Right lobe of liver (tissue), 6 donors: ENCODE results near the gene RPS6KA6. TPM values are rescaled to one million over a fixed set of nuclear protein-coding genes. Genes with fewer than 3 reads are reported as not detected.

Experiments
- ATAC-seq, 4 donors: fragments of 200-7000 bp; cut with Tn5 transposase; one replicate each; pipeline ENCODE4 v1.9.1; 2020; ENCODE audit warnings: mild to moderate bottlenecking in 4 of 4, moderate library complexity in 4 of 4
- DNase-seq, 3 donors: peaks; one replicate each; pipeline ENCODE4 v3.0.0-alpha.2; 2020
- H3K27ac ChIP-seq, 3 donors: fragments of 200-600 bp; one replicate each; pipeline ENCODE4 v1.8.0; 2022
- H3K27me3 ChIP-seq, 2 donors: fragments of 200-600 bp; one replicate each; pipeline ENCODE4 v1.8.0; 2022
- H3K36me3 ChIP-seq, 4 donors: fragments of 200-600 bp; sonication (generic) in 1 of 4; one replicate each; pipeline versions ENCODE4 v1.5.1 to v1.8.0; 2017 to 2022; ENCODE audit warnings: control low read depth in 1 of 4
- H3K4me1 ChIP-seq, 4 donors: fragments of 200-600 bp; sonication (generic) in 1 of 4; one replicate each; pipeline versions ENCODE4 v1.5.1 to v1.8.0; 2017 to 2022; ENCODE audit warnings: control low read depth in 1 of 4
- H3K4me3 ChIP-seq, 3 donors: fragments of 200-600 bp; one replicate each; pipeline ENCODE4 v1.8.0; 2022
- H3K9me3 ChIP-seq, 4 donors: fragments of 200-600 bp; sonication (generic) in 1 of 4; one replicate each; pipeline versions ENCODE4 v1.5.1 to v1.8.0; 2017 to 2022; ENCODE audit warnings: control low read depth in 1 of 4
- POLR2A ChIP-seq: fragments of 450-650 bp; IDR thresholded peaks from one replicate; pipeline ENCODE4 v1.6.1; 2017; ENCODE audit warnings: antibody characterized with exemption, mild to moderate bottlenecking
- WGBS: methylation state at CpG from one replicate; pipeline ENCODE4 v1.1.6; 2018; ENCODE audit warnings: low coverage, low lambda C conversion rate; ENCODE audit not compliant: insufficient coverage; ENCODE audit errors: missing lambda C conversion rate; 5-methylcytosine and 5-hydroxymethylcytosine counted together
- intact Hi-C, 2 donors: fragments of 100-400 bp; cut with DNase I; formaldehyde crosslinking; loops; one replicate each; pipeline versions ENCODE4 v1.11.2 to v1.14.1; 2022
- total RNA-seq, 6 experiments: library from RNA; depleted of rRNA in 2 of 6; stranded (reverse); fragments of >200 nt in 2 of 6; fragmentation: NEBNext Ultra II Directional in 3 of 6; extraction: Animal tissue kit (Norgen Biotek cat#: 25700) in 3 of 6; gene quantifications; one replicate each; pipeline versions ENCODE4 v1.1.0 to v1.2.4, GENCODE V29; 2016 to 2023
- TF ChIP-seq, protein P1 (sequence below), 4 donors: fragments of 200-600 bp in 3 of 4; fragments of 450-650 bp in 1 of 4; IDR thresholded peaks; one replicate each; pipeline versions ENCODE4 v1.5.1 to v1.8.0; 2016 to 2022; ENCODE audit warnings: antibody characterized with exemption in 4 of 4, mild to moderate bottlenecking in 2 of 4
- donor health status: DM: no; HTN: yes; CAD: no.
- donor health status: DM: no; HTN: no; CAD: no.
- donor health status: DM: no; HTN: no; CAD: no.
- donor health status: DM: no; HTN: yes; CAD: no.
- donor health status: DM: no; HTN: yes; CAD: no.

The RPS6KA6 gene
- total RNA-seq, 6 experiments from 2014 or later = 0.12 to 0.88 (median 0.68) TPM

DNA sequence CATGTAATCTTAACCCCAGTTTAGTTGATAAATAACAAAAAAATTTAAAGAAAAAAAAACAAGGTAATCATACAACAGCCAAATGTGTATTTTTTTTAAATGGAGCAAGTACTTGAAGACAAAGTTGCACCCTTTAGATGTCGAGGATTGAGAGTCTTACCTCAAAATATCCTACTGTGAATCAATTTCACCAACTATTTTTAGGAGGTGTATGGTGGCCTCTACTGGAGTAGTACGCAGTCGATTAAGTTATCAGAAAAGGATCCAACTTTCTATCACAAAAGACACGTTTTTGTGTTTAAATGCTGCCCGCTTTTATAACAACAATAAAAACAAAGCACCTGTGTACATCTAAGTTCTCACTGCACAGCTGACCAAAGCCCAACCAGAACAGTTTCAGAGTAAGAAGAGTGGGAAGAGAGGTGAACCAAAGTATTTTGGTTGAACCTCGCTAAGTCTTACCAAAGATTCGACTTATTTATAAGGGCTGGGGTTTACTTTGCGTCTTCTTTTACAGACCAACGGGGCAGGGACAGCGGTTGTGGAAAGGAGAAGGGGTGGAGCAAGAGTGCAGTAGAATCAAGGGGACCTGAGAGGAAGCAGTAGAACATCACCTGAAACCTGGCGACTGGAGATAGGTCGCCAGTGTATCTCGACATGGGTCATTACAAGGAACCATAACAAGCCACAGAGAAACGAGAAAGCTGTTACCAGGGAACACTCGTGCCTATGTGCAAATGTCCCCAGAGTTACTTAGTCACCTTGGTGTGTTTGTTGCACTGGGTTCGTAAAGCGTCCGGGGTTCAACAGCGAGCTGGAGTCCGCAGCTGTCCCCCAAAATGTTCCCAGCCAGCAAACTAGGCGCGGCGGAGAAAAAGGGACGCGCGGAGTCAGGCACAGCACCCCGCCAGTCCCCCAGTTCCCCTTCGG lies 1.1 kb downstream of the RPS6KA6 start:
- H3K4me3 ChIP-seq = peak overlapping the region; percentile 43 to 56 (median 49)
- intact Hi-C loops = no loop called here
- H3K27ac ChIP-seq = peak overlapping the region in 1 of 3 donors; percentile 31
- peaks cover 0 to 2% of the 10 kb centered on the region in 2 donors for H3K27me3 ChIP-seq
- H3K4me1 ChIP-seq = no peaks in the 10 kb centered on the region
- no peak for TF ChIP-seq POLR2A
- TF ChIP-seq, protein P1, sequence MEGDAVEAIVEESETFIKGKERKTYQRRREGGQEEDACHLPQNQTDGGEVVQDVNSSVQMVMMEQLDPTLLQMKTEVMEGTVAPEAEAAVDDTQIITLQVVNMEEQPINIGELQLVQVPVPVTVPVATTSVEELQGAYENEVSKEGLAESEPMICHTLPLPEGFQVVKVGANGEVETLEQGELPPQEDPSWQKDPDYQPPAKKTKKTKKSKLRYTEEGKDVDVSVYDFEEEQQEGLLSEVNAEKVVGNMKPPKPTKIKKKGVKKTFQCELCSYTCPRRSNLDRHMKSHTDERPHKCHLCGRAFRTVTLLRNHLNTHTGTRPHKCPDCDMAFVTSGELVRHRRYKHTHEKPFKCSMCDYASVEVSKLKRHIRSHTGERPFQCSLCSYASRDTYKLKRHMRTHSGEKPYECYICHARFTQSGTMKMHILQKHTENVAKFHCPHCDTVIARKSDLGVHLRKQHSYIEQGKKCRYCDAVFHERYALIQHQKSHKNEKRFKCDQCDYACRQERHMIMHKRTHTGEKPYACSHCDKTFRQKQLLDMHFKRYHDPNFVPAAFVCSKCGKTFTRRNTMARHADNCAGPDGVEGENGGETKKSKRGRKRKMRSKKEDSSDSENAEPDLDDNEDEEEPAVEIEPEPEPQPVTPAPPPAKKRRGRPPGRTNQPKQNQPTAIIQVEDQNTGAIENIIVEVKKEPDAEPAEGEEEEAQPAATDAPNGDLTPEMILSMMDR (IDR thresholded peaks at IDR 0.05) = no peak
- peak; percentile 24 to 40 (median 34) for ATAC-seq
- 23% methylated on average over 13 of the region's 28 CpGs for WGBS
- no peak for DNase-seq
- no peaks in the 10 kb centered on the region for H3K36me3 ChIP-seq
- no peaks in the 10 kb centered on the region for H3K9me3 ChIP-seq

DNA sequence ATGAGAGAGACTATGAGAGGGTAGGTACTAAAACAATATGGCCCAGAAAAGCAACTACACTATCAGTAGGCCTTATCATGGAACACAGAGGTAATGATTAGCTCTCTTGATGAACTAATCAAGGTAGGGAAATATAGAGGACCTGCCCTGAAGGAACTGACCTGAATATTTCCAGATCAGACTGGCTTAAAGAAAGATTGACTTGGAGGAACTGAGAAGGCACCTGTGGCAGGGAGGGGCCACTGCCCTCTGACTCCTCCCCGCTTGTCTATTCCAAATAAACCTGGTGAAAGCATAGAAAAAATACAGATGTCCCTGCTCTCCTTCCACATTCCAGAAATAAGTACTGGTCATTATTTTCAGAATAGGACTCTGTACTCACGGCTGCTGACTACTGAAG lies 5.5 kb downstream of the RPS6KA6 start:
- no peak overlapping the region for H3K27ac ChIP-seq
- TF ChIP-seq, protein P1 (IDR thresholded peaks at IDR 0.05) = no peak
- no peak for TF ChIP-seq POLR2A
- WGBS = 51% methylated on average over 2 of the region's 2 CpGs

DNA sequence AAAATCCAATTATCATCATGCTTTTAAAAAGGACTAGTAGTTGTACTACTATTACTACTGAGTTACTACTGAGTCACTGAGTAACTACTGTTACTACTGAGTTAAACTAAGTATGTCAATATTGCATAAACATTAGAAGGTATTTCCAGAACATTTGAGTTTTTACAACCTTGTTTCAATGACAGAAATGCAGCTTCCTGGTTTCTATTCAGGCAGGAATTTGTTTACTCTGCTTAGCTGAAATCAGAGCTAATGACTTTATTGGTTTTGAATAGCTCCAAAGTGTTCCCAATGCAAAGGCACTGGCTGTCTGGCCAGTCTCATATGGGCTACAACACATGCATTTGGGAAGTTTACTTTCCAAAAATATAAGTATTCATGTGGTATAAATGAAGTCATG lies 12.0 kb downstream of the RPS6KA6 start:
- no peaks in the 10 kb centered on the region for H3K27me3 ChIP-seq
- peak; percentile 42 to 85 (median 54) for ATAC-seq
- TF ChIP-seq POLR2A = no peak
- H3K4me3 ChIP-seq = no peak overlapping the region
- H3K36me3 ChIP-seq = no peaks in the 10 kb centered on the region
- H3K27ac ChIP-seq = no peak overlapping the region
- H3K9me3 ChIP-seq = no peaks in the 10 kb centered on the region
- intact Hi-C loops = no loop called here
- no peak for DNase-seq
- no peaks in the 10 kb centered on the region for H3K4me1 ChIP-seq

More for the DNA sequence above, 5.5 kb downstream of the RPS6KA6 start:
- no peaks in the 10 kb centered on the region for H3K36me3 ChIP-seq
- H3K9me3 ChIP-seq = no peaks in the 10 kb centered on the region
- DNase-seq (no peak), ATAC-seq (no peak)
- intact Hi-C loops = no loop called here
- H3K4me3 ChIP-seq = no peak overlapping the region
- H3K4me1 ChIP-seq = no peaks in the 10 kb centered on the region
- H3K27me3 ChIP-seq = peaks cover 0 to 2% of the 10 kb centered on the region in 2 donors

DNA sequence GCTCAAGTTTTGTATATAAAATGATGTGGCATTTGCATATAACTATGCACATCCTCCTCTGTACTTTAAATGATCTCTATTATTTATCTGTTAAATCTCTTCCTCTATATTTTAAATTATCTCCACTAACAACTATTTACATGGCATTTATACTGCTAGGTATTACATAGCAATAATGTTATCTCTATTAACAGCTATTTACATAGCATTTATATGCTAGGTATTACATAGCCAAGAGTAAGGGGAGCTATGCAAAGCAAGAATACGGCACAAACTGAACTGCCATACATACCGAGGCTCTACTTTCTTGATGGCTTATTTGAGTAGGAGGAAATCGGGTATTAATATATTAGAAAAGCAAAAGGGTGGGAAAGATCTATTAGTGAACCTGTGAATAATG lies 12.7 kb downstream of the RPS6KA6 start:
- no peaks in the 10 kb centered on the region for H3K27me3 ChIP-seq
- intact Hi-C loops = no loop called here
- no peaks in the 10 kb centered on the region for H3K9me3 ChIP-seq
- no peaks in the 10 kb centered on the region for H3K36me3 ChIP-seq
- no peak overlapping the region for H3K27ac ChIP-seq
- ATAC-seq (no peak), DNase-seq (no peak)
- H3K4me3 ChIP-seq = no peak overlapping the region
- TF ChIP-seq, protein P1 (IDR thresholded peaks at IDR 0.05) = no peak
- TF ChIP-seq POLR2A = no peak
- no peaks in the 10 kb centered on the region for H3K4me1 ChIP-seq
- 48% methylated on average over 3 of the region's 3 CpGs for WGBS

DNA sequence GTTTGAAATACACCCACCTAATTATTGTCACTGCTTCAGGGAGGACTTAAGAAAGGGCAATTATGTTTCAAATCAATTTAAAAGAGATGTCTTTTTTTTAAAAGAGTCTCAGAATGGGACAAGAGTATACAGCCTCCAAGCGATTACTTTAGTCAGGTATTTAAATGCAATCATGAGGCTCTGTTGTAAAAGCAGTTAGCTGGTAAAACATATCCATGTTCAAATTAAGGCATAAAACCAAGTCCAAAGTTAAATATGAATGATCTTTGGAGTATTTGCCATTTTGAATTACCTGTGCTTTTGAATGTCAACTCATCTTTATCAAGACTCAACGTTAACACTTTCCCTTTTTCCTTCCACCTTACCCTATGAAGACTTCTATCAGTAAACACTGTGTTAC lies 13.7 kb downstream of the RPS6KA6 start:
- DNase-seq (no peak), ATAC-seq (no peak)
- no peaks in the 10 kb centered on the region for H3K4me1 ChIP-seq
- H3K9me3 ChIP-seq = no peaks in the 10 kb centered on the region
- H3K36me3 ChIP-seq = no peaks in the 10 kb centered on the region
- intact Hi-C loops = no loop called here
- no peak overlapping the region for H3K4me3 ChIP-seq
- no peaks in the 10 kb centered on the region for H3K27me3 ChIP-seq
- WGBS = 71% methylated on average over 2 of the region's 2 CpGs
- H3K27ac ChIP-seq = no peak overlapping the region
- TF ChIP-seq, protein P1 (IDR thresholded peaks at IDR 0.05) = no peak
- no peak for TF ChIP-seq POLR2A
